Activated CD4-positive, alpha-beta T cell treated with anti-CD3 and anti-CD28 coated beads, Interleukin-2, amount 50 U/mL, for 48 hours (primary cell): ENCODE results near the gene NES.

Source experiments
- DNase-seq, 2 experiments: peaks; one replicate each; pipeline ENCODE4 v3.0.0-alpha.2; 2020

Gene NES

GRCh38 chr1:156676820-156677615, at the start of gene NES:
Gene NES (minus strand): TSS chr1:156677407. CDS start chr1:156677264, 143 bp downstream.
- DNase-seq: no peak

DNA sequence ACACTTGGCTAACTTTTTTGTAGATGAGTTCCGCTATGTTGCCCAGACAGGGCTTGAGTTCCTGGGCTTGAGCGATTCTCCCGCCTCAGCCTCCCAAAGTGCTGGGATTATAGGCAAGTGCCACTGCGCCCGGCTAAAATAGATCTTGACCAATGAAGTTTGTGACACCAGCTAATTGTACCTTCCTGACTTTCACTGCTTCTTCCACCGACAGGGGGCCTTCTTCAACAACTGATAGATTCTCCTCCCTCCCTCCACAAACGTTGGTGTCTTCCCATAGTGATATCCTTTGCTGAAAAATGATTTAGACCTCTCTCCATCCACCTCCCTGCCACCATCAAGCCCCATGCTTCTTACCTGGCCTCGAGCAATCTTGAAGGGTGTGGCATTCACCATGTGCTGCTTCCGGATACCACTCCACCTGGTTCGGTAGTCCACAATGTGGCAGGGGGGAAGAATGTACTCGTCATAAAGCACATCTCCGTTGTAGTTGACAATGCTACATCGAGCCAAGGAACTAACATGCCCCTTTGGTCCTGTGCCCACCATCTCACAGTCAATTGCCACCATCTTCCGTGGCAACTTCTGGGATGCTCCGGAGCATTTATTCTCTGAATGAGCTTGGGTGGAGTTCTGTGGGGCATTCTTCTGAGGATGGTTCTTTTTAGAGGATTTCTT, 49.5 kb upstream of the NES start:
- DNase-seq: peak; percentile 56 to 72

DNA sequence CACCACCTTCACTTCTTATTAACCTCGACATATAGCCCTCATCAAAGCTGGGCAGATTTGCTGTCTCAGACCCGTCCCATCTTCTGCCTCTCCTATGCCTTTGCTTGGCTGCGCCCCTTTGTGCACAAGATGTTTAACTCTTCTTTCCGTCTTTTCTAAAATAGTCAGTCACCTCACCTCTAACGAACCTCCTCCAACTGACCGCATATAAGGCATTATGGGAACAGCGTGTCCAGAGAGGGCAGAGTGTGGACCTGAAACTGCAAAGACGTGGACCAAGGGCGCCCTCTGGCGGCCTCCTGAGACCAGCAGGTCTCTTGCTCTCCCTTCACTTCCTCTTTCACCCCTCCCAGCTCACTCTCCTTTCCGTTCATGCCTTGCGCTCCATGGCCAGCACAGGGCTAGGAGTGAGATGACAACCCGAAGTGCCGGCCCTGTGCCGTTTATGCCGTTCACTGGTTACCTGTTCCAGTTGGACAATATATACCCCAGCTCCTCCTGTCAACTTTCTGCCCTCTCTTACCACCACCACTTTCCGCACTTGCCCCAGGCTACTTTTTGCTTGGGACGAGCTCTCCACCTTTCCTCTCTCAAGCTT, 48.6 kb upstream of the NES start:
- DNase-seq: peak; percentile 83 to 87

- peak in 1 of 2 experiments; percentile 25 for DNase-seq
Measured at GRCh38 chr1:156721535-156721934, 44.3 kb upstream of the NES start.

- no peak for DNase-seq
Measured at GRCh38 chr1:156721131-156721530, 43.9 kb upstream of the NES start.

- no peak for DNase-seq
Measured at GRCh38 chr1:156717351-156717750, 40.1 kb upstream of the NES start.

DNA sequence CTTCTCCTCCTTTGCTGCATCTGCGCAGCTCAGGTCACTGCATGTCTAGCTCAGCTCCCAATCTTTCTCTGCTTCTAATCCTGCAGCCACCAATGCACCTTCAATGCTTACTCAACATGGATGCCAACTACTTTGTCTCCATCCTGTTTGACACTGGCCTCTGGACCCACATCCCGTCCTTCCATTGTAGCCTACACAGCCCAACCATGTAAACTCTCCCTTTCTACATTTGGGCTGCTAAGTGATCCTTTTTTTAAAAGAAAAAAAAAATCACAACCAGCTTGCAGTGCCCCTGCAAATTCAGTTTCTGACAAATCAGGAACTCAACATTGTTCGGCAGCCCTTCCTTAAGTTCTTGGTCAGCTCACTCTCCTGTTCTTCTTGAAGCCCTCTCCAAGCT, 37.6 kb upstream of the NES start:
- no peak for DNase-seq

DNA sequence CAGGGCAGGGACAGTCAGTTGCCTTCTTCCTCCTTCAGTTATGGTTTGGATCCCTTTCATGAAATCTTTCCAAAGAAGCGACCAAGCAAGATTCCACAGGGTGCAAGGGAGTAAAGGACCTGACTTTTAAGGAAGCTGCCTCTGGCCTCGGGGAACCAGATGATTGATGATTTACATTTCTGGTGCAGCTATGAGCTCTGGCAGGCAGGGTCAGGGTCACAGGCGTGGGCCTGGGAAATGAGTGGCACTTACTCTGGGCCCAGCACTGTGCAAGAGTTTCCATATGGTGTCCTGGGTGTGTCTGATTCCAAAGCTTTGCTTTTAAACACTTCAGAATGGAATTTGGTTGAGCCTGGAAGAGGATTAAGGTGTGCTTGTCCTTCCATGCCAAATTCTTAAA, 35.4 kb upstream of the NES start:
- DNase-seq: no peak

DNA sequence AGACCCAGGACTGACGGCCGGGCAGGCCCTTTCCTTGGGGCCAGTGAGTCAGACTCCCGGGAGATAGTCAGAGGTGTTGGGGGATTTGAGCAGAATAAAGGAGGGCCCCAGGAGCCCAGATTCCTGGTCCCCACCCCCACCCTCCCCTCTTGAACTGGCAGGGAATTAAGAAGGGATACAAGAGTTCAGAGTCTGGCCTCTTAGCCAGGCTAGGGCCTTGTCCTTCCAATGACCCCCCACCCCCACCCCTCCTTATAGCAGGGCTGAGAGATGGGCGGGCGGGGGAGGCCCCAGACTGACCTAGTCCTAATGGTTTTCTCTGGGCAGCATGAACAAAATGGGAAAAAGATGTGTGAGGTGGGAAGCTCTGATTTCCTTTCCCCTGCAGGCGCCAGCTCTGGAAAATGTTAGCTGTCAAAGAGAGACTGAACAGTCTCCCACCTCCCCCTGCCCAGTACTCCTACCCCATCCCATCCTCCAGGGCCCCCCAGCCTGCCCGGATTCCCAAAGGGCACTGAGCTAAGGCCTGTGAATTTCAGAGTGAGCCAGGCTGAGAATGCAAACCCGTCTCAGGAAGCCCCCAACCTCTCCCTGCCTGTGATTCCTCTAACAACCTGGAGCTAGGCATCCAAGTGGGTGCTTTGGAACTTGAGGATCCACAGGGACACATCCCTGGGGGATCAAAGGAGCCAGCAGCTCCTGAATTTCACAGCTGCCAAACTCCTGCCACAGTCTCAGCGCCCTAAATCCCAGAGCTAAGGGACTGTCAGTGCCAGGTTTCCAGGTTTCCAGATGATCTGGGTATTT, 34.0 kb upstream of the NES start:
- no peak for DNase-seq

GRCh38 chr1:156709757-156710489, 32.7 kb upstream of the NES start:
- DNase-seq: no peak

- no peak for DNase-seq
Measured at GRCh38 chr1:156709031-156709430, 31.8 kb upstream of the NES start.

- no peak for DNase-seq
Measured at GRCh38 chr1:156708218-156708661, 31.0 kb upstream of the NES start.

GRCh38 chr1:156707417-156708217, 30.4 kb upstream of the NES start:
- no peak for DNase-seq

- DNase-seq: peak in 1 of 2 experiments; percentile 22
Measured at GRCh38 chr1:156706657-156707416, 29.6 kb upstream of the NES start.

DNA sequence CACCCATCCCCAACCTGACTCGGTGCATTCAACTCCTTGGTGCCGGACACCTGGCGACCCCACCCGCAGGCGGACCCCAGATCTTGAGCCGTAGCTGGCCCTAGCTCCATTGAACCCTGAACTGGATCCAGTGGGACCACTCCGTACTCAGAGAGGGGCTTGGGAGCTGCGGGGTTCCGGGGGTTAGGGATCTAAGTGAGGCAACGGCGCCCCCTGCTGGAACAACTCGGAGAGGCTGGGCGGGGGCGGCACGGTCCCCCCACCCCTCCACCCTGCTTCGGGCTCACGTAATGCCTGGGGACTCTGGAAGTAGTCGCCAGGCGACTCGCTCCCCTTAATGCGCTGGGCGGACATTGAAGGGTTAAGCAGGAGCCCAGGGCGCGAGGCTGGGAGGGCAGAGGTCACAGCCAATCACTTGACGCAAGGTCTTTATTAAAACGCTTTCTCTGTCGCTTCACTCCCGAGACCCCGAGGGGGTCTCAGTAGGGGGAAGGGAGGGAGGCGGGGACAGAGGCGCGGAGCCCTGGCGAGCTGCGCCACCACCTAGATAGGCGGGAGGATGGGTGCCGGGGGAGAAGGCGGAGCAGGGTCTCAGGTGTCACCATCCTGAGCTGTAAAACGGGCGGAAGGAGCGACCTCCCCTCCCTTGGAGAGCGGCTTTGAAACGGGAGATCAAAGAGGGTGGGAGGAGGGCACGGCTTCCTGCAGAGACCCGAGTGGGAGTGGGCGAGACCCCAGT, 28.9 kb upstream of the NES start:
- DNase-seq: peak; percentile 81 to 82

DNA sequence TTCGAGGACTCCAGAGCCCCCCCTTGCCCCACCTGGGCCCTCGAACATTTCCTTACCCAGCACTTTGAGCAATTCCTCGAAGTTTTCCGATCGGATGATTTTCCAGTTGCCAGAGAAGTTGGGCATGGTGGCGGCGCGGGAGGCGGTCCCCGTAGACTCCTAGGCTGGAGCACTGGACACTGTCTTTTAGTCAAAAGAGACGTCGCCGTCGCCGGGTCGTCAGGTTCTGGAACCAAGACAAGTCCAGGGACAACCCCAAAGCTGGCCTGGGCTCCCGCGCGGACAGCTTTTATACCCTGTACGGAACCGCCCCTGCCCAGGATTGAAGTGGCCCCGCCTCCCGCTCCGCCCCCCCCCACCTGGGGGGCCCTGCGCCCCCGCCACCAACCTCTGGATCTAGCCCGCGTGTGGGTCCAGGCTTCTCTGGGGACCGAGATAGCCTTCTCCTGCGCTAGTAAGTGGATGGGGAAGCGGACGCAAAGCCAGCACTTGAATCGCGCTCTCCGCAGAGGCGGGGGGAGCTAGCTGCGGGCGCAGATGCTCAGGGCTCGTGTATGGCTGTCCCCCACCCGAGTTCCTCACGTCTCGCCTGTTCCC, 28.2 kb upstream of the NES start, which contains the start of gene CRABP2:
CRABP2 (minus strand) TSS at position 263 of the 597 bp plus-strand sequence; CDS start at position 126, 137 bp downstream.
- peak; percentile 37 to 45 for DNase-seq

DNA sequence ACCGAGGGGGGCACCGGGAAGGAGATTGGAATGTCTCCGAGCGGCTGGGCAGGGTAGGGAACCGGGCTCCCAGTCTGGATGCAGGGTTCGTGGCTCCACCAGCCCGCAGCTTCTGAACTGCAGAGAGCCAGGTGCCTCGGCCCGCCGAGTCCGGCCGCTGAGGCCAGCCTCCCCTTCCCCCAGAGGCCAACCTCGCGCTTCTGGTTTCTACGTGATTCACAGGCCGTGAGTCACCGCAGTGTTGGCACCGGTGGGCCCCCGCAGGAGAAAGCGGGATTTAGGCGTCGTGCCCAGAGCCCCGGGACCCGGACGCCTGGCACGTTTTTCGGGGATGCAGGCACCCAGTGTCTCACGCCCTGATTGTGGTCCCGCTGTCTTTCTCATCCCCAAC, 27.7 kb upstream of the NES start:
- peak; percentile 53 to 68 for DNase-seq

DNA sequence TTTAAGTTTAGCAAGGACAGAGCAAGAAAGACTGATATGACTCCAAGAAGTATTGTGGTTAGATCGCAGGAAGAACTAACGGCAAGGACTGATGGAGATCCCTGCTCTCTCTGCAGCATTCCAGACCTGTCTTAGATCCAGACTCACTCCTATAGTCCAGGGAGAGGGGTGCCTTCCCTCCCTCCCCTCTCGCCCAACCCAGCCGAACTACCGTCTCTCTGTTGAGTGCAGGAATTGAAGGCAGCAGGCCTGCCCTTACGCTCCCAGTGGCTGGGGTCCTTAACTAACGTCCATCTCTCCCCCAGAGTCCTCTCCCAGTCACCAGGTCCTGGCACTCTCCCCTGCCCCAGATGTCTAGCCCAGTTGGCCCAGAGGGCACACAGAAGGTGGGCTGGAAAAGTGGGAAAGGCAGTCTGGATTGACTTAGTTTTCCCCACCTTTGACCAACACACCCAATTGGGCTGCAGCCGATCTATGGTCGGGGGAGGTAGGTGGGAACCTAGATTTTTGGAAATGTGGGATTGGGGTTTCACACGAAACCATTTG, 27.0 kb upstream of the NES start:
- no peak for DNase-seq

DNA sequence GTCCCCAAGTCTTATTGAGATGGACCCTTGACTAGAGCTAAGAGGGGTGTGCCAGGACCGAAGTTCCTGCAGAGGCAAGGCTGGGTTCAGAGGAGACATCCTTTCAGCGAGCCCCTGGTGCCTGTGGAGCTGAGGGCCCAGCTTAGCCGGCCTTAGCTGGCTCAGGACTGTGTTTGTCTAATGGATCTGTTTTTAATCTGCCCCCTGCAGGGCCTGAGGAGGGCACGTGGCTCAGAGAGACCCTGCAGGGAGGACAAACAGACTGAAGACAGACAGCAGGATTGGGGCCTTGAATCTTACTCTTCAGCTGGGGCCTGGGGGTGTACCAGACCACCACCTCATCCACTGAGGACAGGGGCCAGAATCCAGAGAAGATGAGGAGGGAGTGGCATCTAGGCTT, 26.5 kb upstream of the NES start:
- no peak for DNase-seq
